HG03521 (cell line): Measurements from ENCODE around the gene FYN.

Source experiments
- ATAC-seq: cut with Tn5 transposase; IDR thresholded peaks from one replicate; pipeline ENCODE4 v1.9.1; 2021; ENCODE audit warnings: mild to moderate bottlenecking, moderate library complexity; ENCODE audit not compliant: unreplicated experiment

The FYN gene

DNA sequence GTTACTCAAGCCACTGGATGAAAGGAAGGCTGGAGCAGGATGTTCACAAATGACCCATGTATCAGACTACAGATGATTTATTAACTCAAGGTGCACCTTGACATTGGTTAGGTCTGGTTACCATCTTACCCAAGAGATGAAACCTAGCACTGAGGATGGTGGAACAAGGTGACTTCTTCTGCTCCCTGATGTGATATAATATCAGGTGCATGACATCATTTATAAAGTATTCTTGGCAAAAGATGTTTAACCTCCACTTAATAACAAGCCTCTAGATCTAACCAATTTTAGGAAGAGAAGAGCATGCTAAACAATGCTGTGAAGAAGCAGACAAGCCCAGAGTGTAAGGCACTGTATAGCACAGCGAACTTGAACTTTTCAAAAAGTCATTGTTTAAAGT lies 100.9 kb downstream of the FYN start:
- ATAC-seq: no peak

DNA sequence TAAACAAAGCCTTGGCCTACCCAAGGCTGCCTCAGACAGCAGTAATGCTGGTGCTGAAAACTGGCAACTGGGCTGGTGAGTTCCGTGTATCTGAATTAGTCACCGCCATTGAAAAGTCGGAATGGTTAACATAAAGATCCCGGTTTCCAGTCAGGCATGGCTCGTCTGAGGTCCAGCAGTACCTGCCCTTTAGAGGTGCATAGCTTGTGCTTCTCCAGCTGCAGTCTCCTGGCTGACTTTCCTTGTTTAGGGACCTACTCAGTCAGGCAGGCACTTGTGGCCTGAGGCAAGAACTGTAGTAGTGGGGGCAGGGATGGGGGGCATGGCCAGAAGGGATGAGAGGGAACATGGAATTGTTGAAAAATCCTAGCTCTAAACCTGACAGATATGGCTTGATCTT lies 101.6 kb downstream of the FYN start:
- no peak for ATAC-seq

DNA sequence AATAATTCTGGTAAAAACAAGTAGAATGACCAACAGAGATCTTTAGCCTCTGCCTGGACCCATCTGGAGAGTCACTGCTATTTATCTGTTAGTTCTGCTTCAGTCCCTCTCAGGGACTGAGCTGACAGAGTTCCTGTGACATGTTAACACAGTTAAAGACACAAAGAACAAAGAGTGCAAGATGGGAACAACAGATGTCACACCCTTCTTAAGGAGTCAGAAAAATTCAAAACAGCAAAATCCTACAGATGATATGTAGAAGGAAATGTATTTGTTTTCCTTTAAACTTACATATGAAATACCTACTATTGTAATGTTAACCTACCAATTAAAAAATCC lies 102.2 kb downstream of the FYN start:
- ATAC-seq: no peak

DNA sequence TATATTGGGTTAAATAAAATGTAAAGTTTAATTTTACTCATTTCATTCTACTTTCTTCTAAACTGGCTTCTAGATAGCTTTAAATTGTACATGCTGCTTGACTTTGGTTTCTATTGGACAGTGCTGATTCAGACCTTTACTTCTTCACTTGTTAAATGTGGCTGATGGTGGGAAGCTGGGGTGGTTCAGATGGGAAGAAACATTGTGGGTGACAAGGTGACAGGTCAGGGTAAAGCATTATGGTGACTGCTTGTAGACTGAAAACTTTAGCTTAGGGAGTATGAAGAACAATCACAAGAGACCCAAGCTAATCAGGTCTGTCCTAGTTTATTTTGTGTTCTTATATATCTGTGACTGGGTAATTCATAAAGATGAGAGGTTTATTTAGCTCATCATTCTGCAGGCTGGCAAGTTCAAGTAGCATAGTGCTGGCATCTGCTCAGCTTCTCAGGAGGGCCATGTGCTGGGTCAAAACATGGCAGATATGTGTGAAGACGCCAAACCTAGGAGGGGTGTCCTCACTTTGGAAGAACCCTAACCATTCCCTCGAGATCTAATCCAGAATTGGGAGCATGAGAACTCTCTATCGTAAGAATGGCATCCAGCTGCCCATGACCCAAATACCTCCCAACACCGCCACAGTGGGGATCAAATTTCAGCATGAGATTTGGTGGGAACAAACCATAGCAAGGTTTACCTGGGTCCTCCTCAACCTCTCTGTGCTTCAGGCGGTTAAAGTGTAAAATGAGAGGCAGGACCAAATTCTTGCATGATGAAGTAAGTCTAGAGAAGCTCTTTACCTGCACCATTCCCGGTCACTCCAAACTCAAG lies 102.8 kb downstream of the FYN start:
- ATAC-seq: no peak

DNA sequence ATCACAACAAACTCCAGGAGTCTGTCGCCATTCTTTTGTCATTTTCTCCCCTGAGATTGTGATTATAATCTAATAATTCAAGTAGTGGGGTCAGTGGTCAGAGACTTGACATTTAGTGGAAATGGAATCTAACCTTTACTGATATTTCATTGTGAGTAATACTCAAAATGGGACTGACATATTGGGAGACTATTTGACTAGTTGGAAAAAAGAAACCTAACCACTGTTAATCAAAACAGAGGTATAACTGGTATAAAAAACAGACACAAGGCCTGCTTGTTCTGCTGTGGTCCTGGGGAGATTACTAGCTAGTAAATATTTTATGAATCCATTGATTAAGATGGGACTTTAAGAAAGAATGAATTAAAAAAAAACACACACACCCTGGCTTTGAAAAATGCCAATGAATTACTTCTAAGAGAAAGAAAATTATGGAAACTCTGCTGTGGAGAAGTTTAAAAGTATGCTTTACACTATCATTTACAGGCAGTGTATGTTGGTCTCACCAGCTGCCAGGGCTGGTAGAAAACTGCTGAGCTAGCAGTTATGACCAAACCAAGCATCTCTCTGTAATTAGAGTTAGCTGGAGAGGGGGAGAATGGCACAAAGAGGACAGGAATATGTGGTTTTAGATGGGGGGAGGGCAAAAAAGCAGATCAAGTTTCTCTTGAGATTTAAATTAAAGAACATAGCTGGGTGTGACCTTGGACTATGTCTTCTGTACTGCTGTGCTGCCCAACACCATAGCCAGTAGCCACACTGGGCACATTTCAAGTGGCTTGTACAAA lies 103.7 kb downstream of the FYN start:
- no peak for ATAC-seq

GRCh38 chr6:111768431-111768770 lies 104.9 kb downstream of the FYN start:
- ATAC-seq: no peak

DNA sequence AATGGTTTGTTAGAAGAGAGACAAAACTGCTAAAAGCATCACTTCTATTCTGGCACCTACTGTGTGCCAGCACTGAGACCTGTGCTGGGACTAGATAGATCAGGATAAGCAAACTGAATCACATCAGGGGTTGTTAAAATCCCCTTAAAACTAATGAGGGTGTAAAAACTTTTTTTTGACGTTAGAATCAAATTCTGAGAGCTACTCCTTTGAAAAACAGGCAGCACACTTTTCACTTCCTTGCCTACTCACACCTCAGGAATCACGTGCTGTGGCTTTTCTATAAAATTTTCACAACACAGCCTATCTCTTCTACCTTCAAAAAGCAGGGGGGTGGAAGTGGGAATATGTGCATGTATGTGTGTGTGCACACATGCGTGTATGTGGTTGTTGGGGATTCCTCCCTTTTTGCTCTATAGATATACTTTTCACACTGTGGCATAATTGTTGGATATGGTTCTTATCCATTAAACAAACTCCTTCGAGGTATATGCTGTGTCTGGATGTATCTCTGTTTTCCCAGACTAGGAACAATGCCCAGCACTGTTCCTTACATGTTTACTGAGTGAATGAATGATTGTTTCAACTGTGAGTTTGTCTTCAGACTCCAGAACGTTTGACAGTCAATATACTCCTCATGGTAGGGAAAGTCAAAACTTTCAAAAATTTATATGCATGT lies 105.4 kb downstream of the FYN start:
- no peak for ATAC-seq

GRCh38 chr6:111766201-111766857 lies 106.9 kb downstream of the FYN start:
- no peak for ATAC-seq

- no peak for ATAC-seq
Measured at GRCh38 chr6:111765763-111766162, 107.5 kb downstream of the FYN start.

GRCh38 chr6:111764238-111765175 lies 108.7 kb downstream of the FYN start:
- ATAC-seq: peak; percentile 77

GRCh38 chr6:111763381-111763780 lies 109.9 kb downstream of the FYN start:
- ATAC-seq: no peak

DNA sequence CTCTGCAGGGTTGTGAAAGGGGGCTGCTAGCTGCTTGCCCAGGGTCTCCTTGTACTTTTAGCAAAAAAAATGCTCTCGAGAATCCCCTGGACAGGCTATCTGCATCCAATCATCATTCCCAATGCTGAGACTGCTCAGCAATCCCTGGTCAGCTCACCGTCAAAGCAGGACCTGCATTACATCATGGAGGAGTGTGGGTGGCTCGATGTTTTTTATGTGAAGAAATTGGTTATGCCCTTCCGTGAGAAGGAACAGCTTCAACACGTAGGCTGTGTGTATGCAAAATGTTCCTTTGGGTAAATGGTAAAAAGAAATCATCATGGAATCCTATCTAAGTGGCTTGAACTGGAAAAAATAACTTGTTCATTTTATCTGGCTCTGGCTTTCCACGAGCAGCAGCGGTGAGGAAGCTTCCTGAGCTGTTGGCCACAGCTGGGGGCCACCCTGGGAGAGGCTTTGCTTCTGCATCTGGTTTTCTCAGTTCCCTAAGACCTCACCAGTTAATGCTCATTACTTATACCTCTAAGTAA lies 111.4 kb downstream of the FYN start:
- ATAC-seq: no peak

- ATAC-seq: no peak
Measured at GRCh38 chr6:111761212-111761611, 112.0 kb downstream of the FYN start.

- no peak for ATAC-seq
Measured at GRCh38 chr6:111759836-111760785, 113.1 kb downstream of the FYN start.

DNA sequence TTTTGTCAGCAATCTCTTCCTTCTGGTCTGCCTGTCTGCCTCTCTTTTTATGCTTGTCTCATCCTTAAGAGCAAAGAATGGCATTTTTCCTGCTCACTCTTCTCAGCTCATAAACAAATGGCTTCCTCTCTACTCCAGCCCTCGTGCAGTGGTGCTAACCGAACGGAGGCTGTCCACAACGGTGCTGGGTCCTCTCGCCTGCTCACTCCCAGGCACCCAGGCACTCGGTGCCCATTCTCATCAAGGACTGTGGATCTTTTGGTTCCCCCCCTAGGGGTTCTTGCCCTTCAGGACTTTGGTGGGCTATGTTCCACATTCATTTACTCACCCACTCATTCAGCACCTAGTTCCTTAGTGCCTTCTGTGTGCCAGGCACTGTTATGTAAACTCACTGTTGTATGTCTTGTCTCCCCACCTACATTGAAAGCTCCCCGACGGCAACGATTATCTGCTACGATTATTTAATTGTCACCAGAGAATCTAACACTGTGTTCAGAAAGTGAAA lies 113.9 kb downstream of the FYN start:
- no peak for ATAC-seq

- no peak for ATAC-seq
Measured at GRCh38 chr6:111758608-111759329, 114.5 kb downstream of the FYN start.

DNA sequence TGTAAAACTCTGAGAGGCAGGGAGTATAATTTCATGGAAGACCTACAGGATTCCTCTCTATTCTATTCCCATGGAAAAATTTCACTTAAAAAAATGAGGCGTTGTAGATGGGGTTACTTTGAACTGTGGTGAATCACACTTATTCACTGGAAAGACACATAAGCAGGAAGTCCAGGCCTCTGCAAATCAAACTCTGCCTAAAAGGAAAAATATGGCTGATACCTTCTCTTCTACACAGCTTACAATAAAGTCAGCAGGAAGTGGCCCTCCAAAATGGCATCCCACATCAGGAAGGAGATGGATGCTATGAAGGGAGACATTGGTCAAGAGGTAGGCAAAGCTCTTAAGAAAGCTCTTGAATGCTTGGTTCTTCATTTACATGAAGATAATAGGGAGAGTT lies 115.9 kb downstream of the FYN start:
- no peak for ATAC-seq

DNA sequence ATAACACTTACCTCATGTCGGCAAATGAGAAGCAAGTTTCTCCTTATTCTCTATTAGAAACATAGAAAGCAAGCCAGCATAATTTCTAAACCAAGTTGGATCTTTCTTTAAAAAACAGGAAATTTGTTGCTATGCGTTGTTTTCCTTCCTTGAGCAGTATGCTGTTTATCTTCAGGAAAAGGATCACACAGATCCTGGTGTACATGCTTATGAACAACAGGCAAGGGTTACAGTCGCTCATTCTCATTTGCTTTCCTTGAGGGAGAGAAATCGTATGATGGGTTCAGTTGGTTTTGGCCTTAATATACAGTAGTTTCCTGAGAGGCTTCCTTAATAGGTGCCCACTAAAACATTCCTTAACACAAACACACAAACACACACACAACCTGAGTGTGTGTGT lies 118.8 kb downstream of the FYN start:
- ATAC-seq: no peak
